Calu3 (cell line): Measurements from ENCODE around the gene ETNK2. TPM values are rescaled to one million over a fixed set of nuclear protein-coding genes. Genes with fewer than 3 reads are reported as not detected.
"Not testable (repeated sequence)": the region's sequence is repeated elsewhere in the genome, so short reads cannot be mapped to it uniquely, and the experiment has no call there.

ENCODE experiments used
- BruUV-seq: library from RNA; stranded (reverse); fragments of 400-500 nt; replicated peaks from 2 replicates; lab custom pipeline; 2021; lab: Mats Ljungman, UMichigan
- CTCF ChIA-PET: fragments of 300-600 bp; sonication (Branson Sonifier 250); formaldehyde crosslinking; loops from one replicate; lab custom pipeline; 2022; ENCODE audit warnings: antibody characterized with exemption; lab: Charles Lee
- DNase-seq: peaks from one replicate; pipeline ENCODE4 v3.0.0; 2022
- H3K27ac Mint-ChIP-seq: one replicate; pipeline ENCODE4 v1.8.0; 2022; ENCODE audit warnings: mixed read lengths; ENCODE audit not compliant: unreplicated experiment
- H3K27me3 Mint-ChIP-seq: one replicate; pipeline ENCODE4 v1.8.0; 2022; ENCODE audit warnings: mixed read lengths; ENCODE audit not compliant: unreplicated experiment
- H3K36me3 Mint-ChIP-seq: one replicate; pipeline ENCODE4 v1.8.0; 2022; ENCODE audit warnings: mild to moderate bottlenecking, moderate library complexity, mixed read lengths; ENCODE audit not compliant: insufficient read depth, unreplicated experiment
- H3K4me1 Mint-ChIP-seq: one replicate; pipeline ENCODE4 v1.8.0; 2022; ENCODE audit warnings: mild to moderate bottlenecking, low read depth, mixed read lengths; ENCODE audit not compliant: unreplicated experiment
- H3K4me3 Mint-ChIP-seq: one replicate; pipeline ENCODE4 v1.8.0; 2022; ENCODE audit warnings: mild to moderate bottlenecking, low read depth, moderate library complexity, mixed read lengths; ENCODE audit not compliant: unreplicated experiment
- H3K9me3 Mint-ChIP-seq: one replicate; pipeline ENCODE4 v1.8.0; 2022; ENCODE audit warnings: low read depth, mixed read lengths; ENCODE audit not compliant: unreplicated experiment
- CTCF ChIP-seq: fragments of 200-600 bp; IDR thresholded peaks from one replicate; pipeline ENCODE4 v1.8.0; 2022; ENCODE audit warnings: antibody characterized with exemption; ENCODE audit not compliant: unreplicated experiment
- intact Hi-C: fragments of 100-400 bp; cut with micrococcal nuclease; formaldehyde crosslinking; loops from one replicate; pipeline ENCODE4 v1.10.0; 2022; ENCODE audit not compliant: unreplicated experiment
- total RNA-seq: library from RNA; stranded (reverse); gene quantifications from 2 replicates; pipeline ENCODE4 v1.2.3, GENCODE V29; 2022

ETNK2 gene
- total RNA-seq, 1 experiment from 2014 or later: 5.0 TPM

- intact Hi-C loops: no loop called here
- no peak for DNase-seq
These were observed 49.7 kb downstream of the ETNK2 start for GRCh38 chr1:204102029-204102611.

DNA sequence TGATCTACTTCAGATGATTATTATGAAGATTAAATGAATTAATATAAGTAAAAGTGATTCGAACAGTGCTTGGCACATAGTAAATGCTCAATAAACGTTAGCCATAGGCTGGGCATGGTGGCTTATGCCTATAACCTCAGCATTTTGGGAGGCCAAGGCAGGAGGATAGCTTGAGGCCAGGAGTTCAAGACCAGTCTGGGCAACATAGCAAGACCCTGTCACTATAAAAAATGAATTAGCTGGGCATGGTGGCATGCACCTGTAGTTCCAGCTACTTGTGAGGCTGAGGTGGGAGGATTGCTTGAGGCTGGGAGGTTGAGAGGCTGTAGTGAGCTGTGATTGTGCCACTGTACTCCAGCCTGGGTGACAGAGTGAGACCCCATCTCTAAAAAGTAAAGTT, 52.1 kb downstream of the ETNK2 start:
- intact Hi-C loops, H3K4me3 Mint-ChIP-seq, CTCF ChIA-PET, H3K36me3 Mint-ChIP-seq, H3K27ac Mint-ChIP-seq, DNase-seq, H3K27me3 Mint-ChIP-seq, H3K9me3 Mint-ChIP-seq, BruUV-seq: not testable (repeated sequence)
- H3K4me1 Mint-ChIP-seq: peaks cover 45% of the 10 kb centered on the region

More at GRCh38 chr1:204102029-204102611, 49.7 kb downstream of the ETNK2 start:
- BruUV-seq: no TSS peak
- Mint-ChIP-seq H3K36me3 (peaks cover 8% of the 10 kb centered on the region), H3K4me3 (no peak overlapping the region), H3K4me1 (peaks cover 54% of the 10 kb centered on the region), H3K27me3 (no peaks in the 10 kb centered on the region), H3K27ac (peak overlapping the region; percentile 60), H3K9me3 (no peaks in the 10 kb centered on the region)
- no peak for TF ChIP-seq CTCF
- CTCF ChIA-PET: no interaction called here

DNA sequence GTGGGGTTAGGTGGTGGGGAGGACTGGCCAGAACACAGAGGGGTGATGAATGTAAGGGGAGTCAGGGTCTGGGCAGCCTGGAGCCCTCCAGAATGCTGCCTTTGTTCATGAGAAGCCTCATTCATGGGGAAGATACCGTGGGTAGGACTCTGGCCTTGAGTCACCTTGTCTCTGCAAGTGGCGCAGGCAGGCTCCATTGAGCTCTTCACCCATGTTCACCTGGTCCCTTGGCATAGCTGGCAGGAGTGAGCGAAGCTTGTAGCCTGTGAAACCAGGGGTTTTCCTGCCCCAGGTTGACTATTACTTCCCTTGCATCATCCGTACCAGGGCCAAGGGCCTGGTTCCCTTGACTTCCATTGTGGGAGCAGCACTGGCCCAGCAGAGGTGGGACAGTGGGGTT, 53.2 kb downstream of the ETNK2 start:
- Mint-ChIP-seq H3K9me3 (no peaks in the 10 kb centered on the region), H3K4me3 (no peak overlapping the region), H3K27ac (no peak overlapping the region), H3K36me3 (no peaks in the 10 kb centered on the region), H3K4me1 (peaks cover 45% of the 10 kb centered on the region), H3K27me3 (no peaks in the 10 kb centered on the region)
- intact Hi-C loops: no loop called here
- CTCF ChIA-PET: no interaction called here
- no peak for DNase-seq
- no peak for TF ChIP-seq CTCF
- BruUV-seq: no TSS peak

DNA sequence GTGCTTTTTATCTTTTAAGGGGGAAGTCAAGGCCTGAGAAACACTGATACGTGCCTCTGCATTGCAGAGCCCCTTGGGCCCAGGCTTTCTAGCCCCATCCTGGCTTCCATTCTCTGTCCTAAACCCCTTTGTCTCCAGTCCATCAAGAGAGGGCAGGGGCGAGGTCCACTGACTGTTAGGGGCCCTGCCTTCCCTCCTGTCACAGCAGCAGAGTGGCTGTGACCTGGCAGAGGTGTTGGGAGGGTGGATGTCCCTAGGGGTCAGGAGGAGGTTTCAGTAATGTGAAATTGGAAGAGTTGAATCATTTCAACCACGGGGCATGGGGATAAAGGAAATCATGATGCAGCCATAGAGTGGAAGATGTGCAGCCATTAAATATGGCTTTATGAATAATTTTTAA, 54.9 kb downstream of the ETNK2 start:
- BruUV-seq: no TSS peak
- Mint-ChIP-seq H3K27me3 (no peaks in the 10 kb centered on the region), H3K27ac (no peak overlapping the region), H3K4me1 (peaks cover 44% of the 10 kb centered on the region), H3K4me3 (no peak overlapping the region), H3K36me3 (no peaks in the 10 kb centered on the region), H3K9me3 (no peaks in the 10 kb centered on the region)
- no peak for TF ChIP-seq CTCF
- no peak for DNase-seq
- CTCF ChIA-PET: no interaction called here
- intact Hi-C loops: no loop called here

- CTCF ChIA-PET: no interaction called here
- H3K27me3 Mint-ChIP-seq: no peaks in the 10 kb centered on the region
These were observed 56.8 kb downstream of the ETNK2 start for GRCh38 chr1:204094856-204095634.

More at GRCh38 chr1:204094856-204095634, 56.8 kb downstream of the ETNK2 start:
- intact Hi-C loops: no loop called here
- TF ChIP-seq CTCF: no peak
- H3K27ac Mint-ChIP-seq: no peak overlapping the region
- H3K4me1 Mint-ChIP-seq: peaks cover 42% of the 10 kb centered on the region
- no peaks in the 10 kb centered on the region for H3K9me3 Mint-ChIP-seq
- no peaks in the 10 kb centered on the region for H3K36me3 Mint-ChIP-seq
- no peak overlapping the region for H3K4me3 Mint-ChIP-seq
- DNase-seq: no peak
- BruUV-seq: no TSS peak
